Measurements from ENCODE around the gene XXYLT1.

XXYLT1 gene

DNA sequence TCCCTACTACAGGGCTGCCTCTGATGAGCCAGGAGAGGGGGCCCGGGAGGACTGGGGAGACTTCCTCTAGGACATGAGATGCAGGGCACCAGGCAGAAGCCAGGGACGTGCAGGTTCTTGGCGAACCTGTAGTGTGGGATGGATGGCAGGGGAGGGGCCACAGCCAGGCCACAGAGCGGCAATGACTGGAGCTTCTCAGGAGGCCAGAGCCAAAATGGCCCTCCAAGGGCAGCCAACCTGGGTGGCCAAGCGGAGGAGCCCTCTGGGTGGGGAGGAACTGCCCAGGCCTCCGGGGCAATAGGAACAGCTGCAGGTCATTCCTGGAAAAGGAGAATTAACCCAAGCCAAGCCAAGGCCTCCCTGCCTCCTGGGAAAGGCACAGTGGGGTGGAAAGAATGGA, 224.5 kb downstream of the XXYLT1 start:
- Histone ChIP-seq H3K27ac (ENCODE audit: low read depth, low read length, poor library complexity, severe bottlenecking) (no peak overlapping the region), H3K27me3 (ENCODE audit: insufficient read depth, low read length) (0 out of 2 replicates have a peak, but pooled peaks cover 10% of the 10 kb centered on the region), H3K9ac (ENCODE audit: low read length) (no peak overlapping the region), H3F3A (ENCODE audit: insufficient read depth, low read length) (no peaks in the 10 kb centered on the region), H3K9me3 (ENCODE audit: low read length) (no peaks in the 10 kb centered on the region), H3K4me3 (ENCODE audit: low read depth, low read length, poor library complexity, severe bottlenecking) (no peak overlapping the region), H2AFZ (ENCODE audit: low read length) (no peak overlapping the region), H3K4me1 (ENCODE audit: insufficient read depth, low read length, severe bottlenecking) (no peaks in the 10 kb centered on the region), H3K79me2 (ENCODE audit: insufficient read depth, low read length) (no peaks in the 10 kb centered on the region), H3K4me2 (ENCODE audit: low read length) (no peak overlapping the region), H4K20me1 (ENCODE audit: insufficient read depth, low read length) (no peaks in the 10 kb centered on the region), H3K36me3 (ENCODE audit: insufficient read depth, low read length) (no peaks in the 10 kb centered on the region), H3K9me2 (ENCODE audit: low read depth, low read length) (no peaks in the 10 kb centered on the region)
- TF ChIP-seq EZH2 (IDR thresholded peaks at IDR 0.05; ENCODE audit: borderline replicate concordance, low read length) (no peak), CTCF (IDR thresholded peaks at IDR 0.05; ENCODE audit: low read length) (no peak)

DNA sequence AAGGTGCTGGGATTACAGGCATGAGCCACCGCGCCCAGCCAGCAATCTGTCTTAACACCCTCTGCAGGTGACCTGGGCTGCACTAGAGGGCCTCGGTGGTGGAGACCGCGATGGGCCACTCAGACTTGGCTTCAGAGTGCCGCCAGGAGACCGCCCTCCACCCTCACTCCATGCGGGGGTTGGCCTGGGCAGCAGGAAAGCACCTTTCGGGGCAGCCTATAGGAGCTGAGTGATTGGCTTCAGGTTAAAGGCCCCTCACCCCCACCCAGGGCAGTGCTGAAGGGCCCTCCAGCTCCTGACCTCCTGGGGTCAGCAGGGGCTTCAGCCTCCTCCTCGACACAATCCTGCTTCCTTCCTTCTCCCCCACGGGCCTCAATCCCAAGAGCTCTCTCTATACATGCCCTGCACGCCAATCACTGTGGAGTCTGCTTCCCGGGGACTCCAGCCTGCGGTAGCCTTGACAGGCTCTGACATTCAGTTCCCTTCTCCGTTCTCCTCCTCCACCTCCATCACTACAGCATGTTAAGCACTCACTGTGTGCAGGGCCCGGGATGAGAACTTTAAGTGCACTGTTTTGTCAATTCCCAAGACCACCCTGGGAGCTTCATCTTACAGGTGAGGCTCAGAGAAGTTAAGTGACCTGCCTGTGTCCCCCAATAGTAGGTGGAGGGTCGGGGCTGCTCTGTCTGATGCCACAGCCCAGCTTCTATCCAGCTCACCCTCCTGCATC, 225.3 kb downstream of the XXYLT1 start:
- no peak for TF ChIP-seq EZH2 (IDR thresholded peaks at IDR 0.05; ENCODE audit: borderline replicate concordance, low read length)
- TF ChIP-seq CTCF (IDR thresholded peaks at IDR 0.05; ENCODE audit: low read length): no peak
- H3K79me2 ChIP-seq (ENCODE audit: insufficient read depth, low read length): no peaks in the 10 kb centered on the region

GRCh38 chr3:195044411-195044810, 226.5 kb downstream of the XXYLT1 start:
- Histone ChIP-seq H4K20me1 (ENCODE audit: insufficient read depth, low read length) (no peaks in the 10 kb centered on the region), H3K9ac (ENCODE audit: low read length) (no peak overlapping the region), H3K4me1 (ENCODE audit: insufficient read depth, low read length, severe bottlenecking) (peaks cover 4% of the 10 kb centered on the region), H3K9me3 (ENCODE audit: low read length) (no peaks in the 10 kb centered on the region), H3K27ac (ENCODE audit: low read depth, low read length, poor library complexity, severe bottlenecking) (no peak overlapping the region), H3K36me3 (ENCODE audit: insufficient read depth, low read length) (no peaks in the 10 kb centered on the region), H3K9me2 (ENCODE audit: low read depth, low read length) (no peaks in the 10 kb centered on the region), H3K4me3 (ENCODE audit: low read depth, low read length, poor library complexity, severe bottlenecking) (no peak overlapping the region), H3K4me2 (ENCODE audit: low read length) (no peak overlapping the region), H3F3A (ENCODE audit: insufficient read depth, low read length) (no peaks in the 10 kb centered on the region), H2AFZ (ENCODE audit: low read length) (no peak overlapping the region), H3K27me3 (ENCODE audit: insufficient read depth, low read length) (0 out of 2 replicates have a peak, but pooled peaks cover 10% of the 10 kb centered on the region), H3K79me2 (ENCODE audit: insufficient read depth, low read length) (no peaks in the 10 kb centered on the region)
- TF ChIP-seq EZH2 (IDR thresholded peaks at IDR 0.05; ENCODE audit: borderline replicate concordance, low read length): no peak
- TF ChIP-seq CTCF (IDR thresholded peaks at IDR 0.05; ENCODE audit: low read length): no peak

More for the DNA sequence above, 225.3 kb downstream of the XXYLT1 start:
- Histone ChIP-seq H3K4me1 (ENCODE audit: insufficient read depth, low read length, severe bottlenecking) (no peaks in the 10 kb centered on the region), H3K9me2 (ENCODE audit: low read depth, low read length) (no peaks in the 10 kb centered on the region), H2AFZ (ENCODE audit: low read length) (no peak overlapping the region), H3K27me3 (ENCODE audit: insufficient read depth, low read length) (0 out of 2 replicates have a peak, but pooled peaks cover 10% of the 10 kb centered on the region), H3K9me3 (ENCODE audit: low read length) (no peaks in the 10 kb centered on the region), H3K4me3 (ENCODE audit: low read depth, low read length, poor library complexity, severe bottlenecking) (no peak overlapping the region), H4K20me1 (ENCODE audit: insufficient read depth, low read length) (no peaks in the 10 kb centered on the region), H3K9ac (ENCODE audit: low read length) (no peak overlapping the region), H3K27ac (ENCODE audit: low read depth, low read length, poor library complexity, severe bottlenecking) (no peak overlapping the region), H3F3A (ENCODE audit: insufficient read depth, low read length) (no peaks in the 10 kb centered on the region), H3K4me2 (ENCODE audit: low read length) (no peak overlapping the region), H3K36me3 (ENCODE audit: insufficient read depth, low read length) (no peaks in the 10 kb centered on the region)
